ENCODE measurements around the gene PHLPP2. TPM values are rescaled to one million over a fixed set of nuclear protein-coding genes. Genes with fewer than 3 reads are reported as not detected.

Gene PHLPP2
- total RNA-seq, 1 donor from 2014 or later = 18.7 TPM

GRCh38 chr16:71746442-71747046 lies 22.0 kb upstream of the PHLPP2 start:
- peak; percentile 80 for TF ChIP-seq CTCF (conservative IDR thresholded peaks at IDR 0.05)
- Mint-ChIP-seq H3K4me1 (no peaks in the 10 kb centered on the region), H3K27me3 (ENCODE audit: low read depth) (no peaks in the 10 kb centered on the region), H3K4me3 (no peak overlapping the region), H3K27ac (ENCODE audit: unreplicated experiment) (no peak overlapping the region), H3K36me3 (ENCODE audit: low read depth) (peaks cover 6% of the 10 kb centered on the region), H3K9me3 (no peaks in the 10 kb centered on the region)
- DNase-seq (ENCODE audit: low read depth, low spot score) = no peak

GRCh38 chr16:71738855-71739254 lies 14.4 kb upstream of the PHLPP2 start:
- H3K27ac Mint-ChIP-seq (ENCODE audit: unreplicated experiment) = peak overlapping the region; percentile 40
- no peak for DNase-seq (ENCODE audit: low read depth, low spot score)
- H3K4me1 Mint-ChIP-seq = peaks cover 12% of the 10 kb centered on the region
- peaks cover 13% of the 10 kb centered on the region for H3K36me3 Mint-ChIP-seq (ENCODE audit: low read depth)
- H3K4me3 Mint-ChIP-seq = no peak overlapping the region
- H3K27me3 Mint-ChIP-seq (ENCODE audit: low read depth) = no peaks in the 10 kb centered on the region
- no peak for TF ChIP-seq CTCF (conservative IDR thresholded peaks at IDR 0.05)
- H3K9me3 Mint-ChIP-seq = no peaks in the 10 kb centered on the region

GRCh38 chr16:71737501-71737900 lies 13.0 kb upstream of the PHLPP2 start:
- DNase-seq (ENCODE audit: low read depth, low spot score) = no peak
- no peak for TF ChIP-seq CTCF (conservative IDR thresholded peaks at IDR 0.05)
- no peaks in the 10 kb centered on the region for H3K27me3 Mint-ChIP-seq (ENCODE audit: low read depth)
- H3K9me3 Mint-ChIP-seq = no peaks in the 10 kb centered on the region
- peaks cover 12% of the 10 kb centered on the region for H3K4me1 Mint-ChIP-seq
- no peak overlapping the region for H3K27ac Mint-ChIP-seq (ENCODE audit: unreplicated experiment)
- no peak overlapping the region for H3K4me3 Mint-ChIP-seq
- H3K36me3 Mint-ChIP-seq (ENCODE audit: low read depth) = peaks cover 14% of the 10 kb centered on the region

- Mint-ChIP-seq H3K27me3 (ENCODE audit: low read depth) (no peaks in the 10 kb centered on the region), H3K4me3 (no peak overlapping the region), H3K36me3 (ENCODE audit: low read depth) (peaks cover 20% of the 10 kb centered on the region), H3K27ac (ENCODE audit: unreplicated experiment) (peak overlapping the region; percentile 61), H3K9me3 (no peaks in the 10 kb centered on the region), H3K4me1 (peaks cover 16% of the 10 kb centered on the region)
- no peak for TF ChIP-seq CTCF (conservative IDR thresholded peaks at IDR 0.05)
- no peak for DNase-seq (ENCODE audit: low read depth, low spot score)
These were observed 10.0 kb upstream of the PHLPP2 start for GRCh38 chr16:71734511-71734910.

- Mint-ChIP-seq H3K27me3 (ENCODE audit: low read depth) (no peaks in the 10 kb centered on the region), H3K4me1 (peaks cover 25% of the 10 kb centered on the region), H3K27ac (ENCODE audit: unreplicated experiment) (peak overlapping the region; percentile 17), H3K9me3 (no peaks in the 10 kb centered on the region), H3K36me3 (ENCODE audit: low read depth) (peaks cover 16% of the 10 kb centered on the region), H3K4me3 (no peak overlapping the region)
- DNase-seq (ENCODE audit: low read depth, low spot score) = no peak
- no peak for TF ChIP-seq CTCF (conservative IDR thresholded peaks at IDR 0.05)
These were observed 8.1 kb upstream of the PHLPP2 start for GRCh38 chr16:71732587-71732986.
